ENCODE data around the gene CNIH2. TPM values are rescaled to one million over a fixed set of nuclear protein-coding genes. Genes with fewer than 3 reads are reported as not detected.

Gene CNIH2
- total and polyA plus RNA-seq, 2 of the 8 experiments (the other 6 are each of a cell fraction or from before 2014, with no cell fraction given), result 12.5 to 15.8 TPM

DNA sequence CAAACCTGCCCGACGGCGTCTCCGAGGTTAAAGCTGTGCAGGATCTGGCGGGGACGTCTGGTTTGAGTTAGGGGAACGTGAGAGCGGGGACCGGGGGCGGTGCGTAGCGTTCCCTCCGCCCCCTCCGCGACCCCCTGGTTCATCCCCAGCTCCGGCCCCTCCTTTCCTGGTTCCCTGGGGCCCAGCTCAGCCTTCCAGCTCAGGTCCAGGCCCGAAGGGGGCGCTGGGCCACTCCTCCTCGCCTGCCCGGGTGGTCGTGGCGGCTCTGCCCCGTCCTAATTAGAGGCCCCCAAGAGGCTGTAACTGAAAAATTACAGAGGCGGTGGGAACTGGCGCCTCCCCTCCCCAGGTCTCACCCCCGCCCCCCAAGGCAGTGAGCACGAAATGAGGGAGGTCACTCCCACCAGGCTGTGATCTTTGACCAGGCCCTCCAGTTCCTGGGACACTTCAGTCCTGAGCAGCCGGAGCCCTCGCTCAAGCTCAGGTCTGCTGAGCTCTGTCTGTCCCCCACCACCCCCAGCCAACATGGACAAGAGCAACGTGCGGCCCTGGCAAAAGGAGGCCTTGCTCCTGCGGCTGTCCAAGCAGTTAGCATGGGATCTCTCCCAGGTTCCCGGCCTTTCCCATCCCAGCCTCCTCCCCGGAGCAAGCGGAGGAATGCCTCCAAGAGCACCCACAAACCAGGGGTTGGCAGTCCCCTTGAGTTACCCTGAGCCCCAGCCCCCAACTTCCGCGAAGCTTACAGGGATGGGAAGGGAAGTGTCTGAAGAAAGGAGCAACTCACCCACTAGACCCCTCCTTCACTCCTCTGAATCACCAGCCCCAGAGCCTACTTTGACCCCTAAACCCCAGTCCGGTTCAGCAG is 35.6 kb downstream of the CNIH2 start (continued):
- TF ChIP-seq HDAC6 (IDR thresholded peaks at IDR 0.05; ENCODE audit: low read depth, low read length) (no peak), CREB1 (IDR thresholded peaks at IDR 0.05) (peak; percentile 1; the same call in 1 of the 2 replicates), POLR2A (IDR thresholded peaks at IDR 0.05; ENCODE audit: control extremely low read depth in 1 of 2, low read depth in 2 of 2, low read length in 2 of 2) (no peak; a peak in 1 of 3 replicates), PHF8 (conservative IDR thresholded peaks at IDR 0.05; ENCODE audit: low read depth, low read length) (no peak), CTBP2 (IDR thresholded peaks at IDR 0.05; ENCODE audit: borderline replicate concordance, insufficient read depth, insufficient read length, low read length) (no peak), SP2 (IDR thresholded peaks at IDR 0.05; ENCODE audit: low read length) (no peak), BCL11A (IDR thresholded peaks at IDR 0.05; ENCODE audit: low read depth in 2 of 2, low read length in 2 of 2) (no peak), TBP (IDR thresholded peaks at IDR 0.05; ENCODE audit: low read depth, low read length) (no peak), SAP30 (IDR thresholded peaks at IDR 0.05; ENCODE audit: insufficient read depth, insufficient replicate concordance, low read length) (no peak), MAX (IDR thresholded peaks at IDR 0.05) (0 out of 2 replicates have a peak, but pooled peaks have one; percentile 30), SIX5 (IDR thresholded peaks at IDR 0.05; ENCODE audit: low read depth, low read length) (no peak), RAD21 (IDR thresholded peaks at IDR 0.05 in 1 of 2, conservative IDR thresholded peaks at IDR 0.05 in 1 of 2; ENCODE audit: low read depth in 2 of 2, low read length in 2 of 2) (peak; percentile 18 to 43; a peak in 3 of 4 replicates), ATF3 (IDR thresholded peaks at IDR 0.05; ENCODE audit: insufficient read depth, low read depth, low read length) (no peak), SIN3A (conservative IDR thresholded peaks at IDR 0.05 in 1 of 2, IDR thresholded peaks at IDR 0.05 in 1 of 2; ENCODE audit: low read depth in 1 of 2, low read length in 2 of 2) (no peak), TEAD4 (IDR thresholded peaks at IDR 0.05; ENCODE audit: low read depth, low read length) (no peak), SRF (IDR thresholded peaks at IDR 0.05; ENCODE audit: low read depth, low read length) (no peak), MAFK (IDR thresholded peaks at IDR 0.05; ENCODE audit: low read depth, low read length) (no peak), SP4 (IDR thresholded peaks at IDR 0.05; ENCODE audit: low read length) (no peak), GTF2F1 (IDR thresholded peaks at IDR 0.05; ENCODE audit: borderline replicate concordance, low read depth, low read length) (no peak), SUZ12 (IDR thresholded peaks at IDR 0.05; ENCODE audit: low read length) (no peak), JUND (IDR thresholded peaks at IDR 0.05; ENCODE audit: low read length) (no peak)
- TF ChIP-seq, protein P1, sequence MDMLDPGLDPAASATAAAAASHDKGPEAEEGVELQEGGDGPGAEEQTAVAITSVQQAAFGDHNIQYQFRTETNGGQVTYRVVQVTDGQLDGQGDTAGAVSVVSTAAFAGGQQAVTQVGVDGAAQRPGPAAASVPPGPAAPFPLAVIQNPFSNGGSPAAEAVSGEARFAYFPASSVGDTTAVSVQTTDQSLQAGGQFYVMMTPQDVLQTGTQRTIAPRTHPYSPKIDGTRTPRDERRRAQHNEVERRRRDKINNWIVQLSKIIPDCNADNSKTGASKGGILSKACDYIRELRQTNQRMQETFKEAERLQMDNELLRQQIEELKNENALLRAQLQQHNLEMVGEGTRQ (IDR thresholded peaks at IDR 0.05; ENCODE audit: low read length), result no peak

Measured in H1 (cell line).